T-helper 17 cell (primary cell): Measurements from ENCODE around the gene SND1. TPM values are rescaled to one million over a fixed set of nuclear protein-coding genes. Genes with fewer than 3 reads are reported as not detected.

Experiments
- ATAC-seq: fragments of 150-1000 bp; cut with Tn5 transposase; 2 replicates; pipeline ENCODE4 v1.10.0; 2021; ENCODE audit warnings: mild to moderate bottlenecking, moderate library complexity
- DNase-seq, 3 donors: peaks; one replicate each; pipeline versions ENCODE4 v3.0.0 to v3.0.0-alpha.2; 2020 to 2021
- H3K9me3 ChIP-seq: one replicate; pipeline ENCODE4 v1.7.0; 2013; ENCODE audit warnings: low read length, mild to moderate bottlenecking; ENCODE audit not compliant: control insufficient read depth, poor library complexity, severe bottlenecking
- H3K27ac Mint-ChIP-seq: one replicate; pipeline ENCODE4 v1.8.0; 2022; ENCODE audit warnings: mild to moderate bottlenecking, moderate library complexity, mixed read lengths
- H3K27me3 Mint-ChIP-seq: one replicate; pipeline ENCODE4 v1.8.0; 2022; ENCODE audit warnings: mixed read lengths
- H3K36me3 Mint-ChIP-seq: one replicate; pipeline ENCODE4 v1.8.0; 2022; ENCODE audit warnings: low read depth, mixed read lengths
- H3K4me1 Mint-ChIP-seq: one replicate; pipeline ENCODE4 v1.8.0; 2022; ENCODE audit warnings: mild to moderate bottlenecking, mixed read lengths
- H3K4me3 Mint-ChIP-seq: one replicate; pipeline ENCODE4 v1.8.0; 2022; ENCODE audit warnings: mild to moderate bottlenecking, moderate library complexity, mixed read lengths
- total RNA-seq, 4 donors: library from RNA in 2 of 4; stranded (reverse) in 2 of 4; gene quantifications; one replicate each; pipeline ENCODE4 v1.2.3 and lab custom pipeline; 2022 to 2026

The SND1 gene
- total RNA-seq, 2 donors from 2014 or later: 201 to 208 TPM

DNA sequence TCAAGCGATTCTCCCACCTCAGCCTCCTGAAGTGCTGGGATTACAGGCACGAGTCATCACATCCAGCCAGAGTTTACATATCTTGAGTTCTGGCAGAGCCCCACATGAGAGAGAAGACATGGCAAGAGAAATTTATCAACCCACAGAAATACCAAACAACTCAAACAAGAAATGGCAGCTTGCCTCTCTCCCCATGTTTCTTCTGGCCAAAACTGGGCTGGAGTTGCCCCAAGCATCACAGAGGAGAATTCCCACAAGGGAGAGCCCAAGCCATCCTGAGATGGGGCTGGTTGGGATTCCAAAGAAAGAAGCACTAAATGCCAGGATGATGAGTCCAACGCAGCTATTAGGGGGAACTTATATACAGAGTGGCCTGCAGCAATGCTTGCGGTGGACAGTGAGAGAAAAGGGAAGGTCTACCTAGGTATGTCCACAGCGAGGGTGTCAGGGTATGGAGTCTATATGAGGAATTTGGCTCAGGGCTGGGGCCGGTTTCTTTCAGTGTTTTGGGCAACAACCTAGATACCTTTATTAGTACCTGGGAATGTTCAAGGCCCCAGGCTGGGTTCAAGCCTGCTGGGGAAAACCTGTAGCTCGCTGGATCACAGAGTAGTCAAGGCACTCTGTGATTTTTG, 19.6 kb upstream of the SND1 start:
- Mint-ChIP-seq H3K4me3 (no peak overlapping the region), H3K27me3 (peaks cover 57% of the 10 kb centered on the region), H3K27ac (no peak overlapping the region), H3K36me3 (peaks cover 4% of the 10 kb centered on the region), H3K4me1 (peaks cover 3% of the 10 kb centered on the region)
- no peaks in the 10 kb centered on the region for H3K9me3 ChIP-seq
- no peak for DNase-seq
- ATAC-seq: no peak

DNA sequence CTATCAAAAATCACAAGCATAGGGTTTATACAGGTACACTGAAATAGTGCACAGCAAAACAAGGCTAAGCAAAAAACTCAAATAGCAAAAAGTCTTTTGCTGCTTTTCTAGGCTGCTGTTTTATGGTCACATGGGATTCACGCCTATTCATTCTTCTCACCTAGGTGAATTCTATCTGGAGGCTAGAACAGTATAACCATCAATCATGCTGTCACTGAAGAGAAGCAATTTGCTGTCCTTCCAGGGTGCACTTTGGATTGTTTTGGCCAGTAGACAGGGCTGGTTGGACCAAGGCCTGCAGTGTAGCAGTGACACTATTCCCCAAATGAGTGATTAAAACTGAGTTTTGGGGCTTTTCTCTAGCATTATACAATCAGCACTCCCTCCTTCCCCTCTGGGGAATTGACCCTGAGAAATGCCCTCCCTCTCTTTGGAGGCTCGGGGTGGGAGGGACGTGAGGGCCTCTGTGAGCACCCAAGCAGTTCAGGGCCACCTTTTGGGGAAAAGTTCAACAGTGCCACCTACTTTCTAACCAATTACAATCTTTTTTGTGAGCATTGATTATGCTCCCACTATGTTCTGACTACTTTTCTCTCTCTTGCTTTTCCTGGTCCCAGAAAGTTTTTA, 16.2 kb upstream of the SND1 start:
- Mint-ChIP-seq H3K4me1 (no peaks in the 10 kb centered on the region), H3K36me3 (peaks cover 6% of the 10 kb centered on the region), H3K4me3 (no peak overlapping the region), H3K27ac (no peak overlapping the region), H3K27me3 (peaks cover 87% of the 10 kb centered on the region)
- DNase-seq: no peak
- no peaks in the 10 kb centered on the region for H3K9me3 ChIP-seq
- no peak for ATAC-seq

DNA sequence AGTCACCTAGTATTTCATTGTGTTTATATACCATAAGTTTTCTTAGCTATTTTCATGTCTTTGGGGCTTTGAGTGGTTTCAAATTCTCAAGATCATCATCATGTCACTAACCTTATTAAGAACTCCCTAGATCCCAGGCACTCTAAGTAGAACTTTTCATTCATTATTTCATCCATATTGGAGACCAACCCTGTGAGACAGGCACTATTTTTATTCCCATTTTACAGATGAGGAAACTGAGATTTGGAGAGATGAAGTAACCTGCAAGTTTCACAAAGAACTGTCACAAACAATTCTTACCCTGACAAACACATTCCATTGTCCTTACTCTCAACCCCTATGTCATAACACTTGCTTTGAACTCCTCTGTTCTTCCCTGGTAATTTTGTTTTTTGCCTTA, 13.8 kb upstream of the SND1 start:
- no peaks in the 10 kb centered on the region for H3K9me3 ChIP-seq
- ATAC-seq (no peak), DNase-seq (no peak)
- H3K36me3 Mint-ChIP-seq: peaks cover 6% of the 10 kb centered on the region
- no peaks in the 10 kb centered on the region for H3K4me1 Mint-ChIP-seq
- no peak overlapping the region for H3K4me3 Mint-ChIP-seq
- peaks cover 71% of the 10 kb centered on the region for H3K27me3 Mint-ChIP-seq
- no peak overlapping the region for H3K27ac Mint-ChIP-seq

DNA sequence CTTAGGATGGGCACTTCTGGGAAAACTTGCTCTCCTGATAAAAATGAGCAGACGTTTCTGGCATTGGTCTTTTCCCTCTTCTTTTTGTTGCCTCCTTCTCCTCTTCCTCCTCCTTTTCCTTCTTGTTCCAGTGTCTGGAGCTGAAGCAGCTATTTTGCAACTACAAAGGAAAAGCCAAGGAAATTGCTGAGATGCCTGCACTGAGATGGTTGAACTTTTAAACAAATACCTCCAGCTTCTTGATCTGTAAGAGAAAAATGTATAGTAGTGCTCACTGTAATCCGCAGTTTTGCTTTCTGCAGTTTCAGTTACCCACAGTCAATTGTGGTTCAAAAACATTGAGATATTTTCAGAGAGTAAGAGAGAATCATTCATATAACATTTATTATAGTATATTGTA, 7.5 kb upstream of the SND1 start:
- Mint-ChIP-seq H3K36me3 (peaks cover 3% of the 10 kb centered on the region), H3K27me3 (peaks cover 33% of the 10 kb centered on the region), H3K4me3 (no peak overlapping the region), H3K27ac (no peak overlapping the region), H3K4me1 (no peaks in the 10 kb centered on the region)
- no peaks in the 10 kb centered on the region for H3K9me3 ChIP-seq
- DNase-seq (no peak), ATAC-seq (no peak)

DNA sequence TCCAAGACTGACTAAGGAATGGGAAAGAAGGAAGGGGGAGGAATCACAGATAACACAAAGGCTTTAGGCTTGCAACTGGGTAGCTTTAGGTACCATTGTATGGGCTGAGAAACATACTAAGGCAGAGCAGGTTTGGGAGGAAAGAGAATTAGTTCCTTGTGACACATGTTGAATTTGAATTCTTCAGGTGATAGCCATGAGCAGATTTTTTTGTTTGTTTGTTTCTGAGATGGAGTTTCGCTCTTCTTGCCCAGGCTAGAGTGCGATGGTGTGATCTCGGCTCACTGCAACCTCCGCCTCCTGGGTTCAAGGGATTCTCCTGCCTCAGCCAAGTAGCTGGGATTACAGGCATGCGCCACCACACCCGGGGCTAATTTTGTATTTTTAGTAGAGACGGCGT, 4.4 kb upstream of the SND1 start:
- Mint-ChIP-seq H3K27me3 (peaks cover 17% of the 10 kb centered on the region), H3K27ac (no peak overlapping the region), H3K4me3 (no peak overlapping the region), H3K4me1 (peaks cover 15% of the 10 kb centered on the region), H3K36me3 (peaks cover 3% of the 10 kb centered on the region)
- H3K9me3 ChIP-seq: no peaks in the 10 kb centered on the region
- ATAC-seq (no peak), DNase-seq (no peak)

DNA sequence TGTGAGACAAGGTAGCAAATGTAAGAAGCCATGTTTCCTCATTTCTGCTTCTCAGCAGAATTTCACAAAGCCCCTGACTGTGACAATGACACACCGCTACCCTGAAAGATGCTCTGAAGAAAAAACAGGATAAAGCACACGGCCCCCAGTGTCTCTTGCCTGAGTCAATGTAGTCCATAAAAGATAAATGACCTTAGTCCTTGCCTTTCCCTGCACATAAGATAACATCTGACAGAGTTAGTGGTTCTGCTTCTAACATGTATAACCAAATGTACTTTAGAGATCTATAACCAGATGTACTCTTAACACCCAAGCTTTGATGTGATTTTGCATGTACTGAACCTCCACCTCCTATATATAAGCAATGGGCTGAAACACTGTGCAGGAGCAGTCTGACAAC, 3.0 kb upstream of the SND1 start:
- no peak for DNase-seq
- H3K4me1 Mint-ChIP-seq: peaks cover 27% of the 10 kb centered on the region
- peaks cover 3% of the 10 kb centered on the region for H3K36me3 Mint-ChIP-seq
- H3K9me3 ChIP-seq: no peaks in the 10 kb centered on the region
- peaks cover 11% of the 10 kb centered on the region for H3K27me3 Mint-ChIP-seq
- no peak overlapping the region for H3K27ac Mint-ChIP-seq
- ATAC-seq: no peak
- H3K4me3 Mint-ChIP-seq: no peak overlapping the region

DNA sequence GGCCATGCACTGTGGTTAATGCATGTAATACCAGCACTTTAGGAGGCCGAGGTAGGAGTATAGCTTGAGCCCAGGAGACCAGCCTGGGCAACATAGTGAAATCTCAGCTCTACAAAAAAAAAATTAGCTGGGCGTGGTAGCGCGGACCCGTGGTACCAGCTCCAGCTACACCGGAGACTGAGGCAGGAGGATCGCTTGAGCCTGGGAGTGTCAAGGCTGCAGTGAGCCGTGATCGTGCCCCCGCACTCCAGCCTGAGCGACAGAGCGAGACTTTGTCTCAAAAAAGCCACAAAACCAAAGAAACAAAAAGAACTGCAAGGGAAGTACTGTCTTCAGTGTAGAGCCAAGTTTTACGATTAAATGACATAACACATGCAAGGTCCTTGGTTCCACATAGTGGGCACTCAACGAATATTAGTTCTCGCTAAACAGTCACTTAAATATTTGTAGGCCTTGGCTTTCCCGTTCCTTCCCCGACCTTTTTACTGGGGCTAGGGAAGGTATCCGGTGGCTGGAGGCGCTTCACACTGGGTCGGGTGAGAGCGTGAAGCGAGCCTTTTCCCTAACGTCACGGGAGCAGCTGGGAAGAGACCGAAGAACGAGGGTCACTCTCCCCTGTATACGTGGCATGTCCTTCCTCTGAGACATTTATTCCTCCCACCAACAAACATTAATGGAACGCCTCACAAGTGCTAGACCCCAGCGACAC, 993 bp upstream of the SND1 start:
- no peak for ATAC-seq
- Mint-ChIP-seq H3K27ac (no peak overlapping the region), H3K36me3 (peaks cover 5% of the 10 kb centered on the region), H3K4me3 (peak overlapping the region; percentile 100), H3K27me3 (peaks cover 5% of the 10 kb centered on the region), H3K4me1 (peaks cover 45% of the 10 kb centered on the region)
- H3K9me3 ChIP-seq: no peaks in the 10 kb centered on the region
- DNase-seq: no peak

DNA sequence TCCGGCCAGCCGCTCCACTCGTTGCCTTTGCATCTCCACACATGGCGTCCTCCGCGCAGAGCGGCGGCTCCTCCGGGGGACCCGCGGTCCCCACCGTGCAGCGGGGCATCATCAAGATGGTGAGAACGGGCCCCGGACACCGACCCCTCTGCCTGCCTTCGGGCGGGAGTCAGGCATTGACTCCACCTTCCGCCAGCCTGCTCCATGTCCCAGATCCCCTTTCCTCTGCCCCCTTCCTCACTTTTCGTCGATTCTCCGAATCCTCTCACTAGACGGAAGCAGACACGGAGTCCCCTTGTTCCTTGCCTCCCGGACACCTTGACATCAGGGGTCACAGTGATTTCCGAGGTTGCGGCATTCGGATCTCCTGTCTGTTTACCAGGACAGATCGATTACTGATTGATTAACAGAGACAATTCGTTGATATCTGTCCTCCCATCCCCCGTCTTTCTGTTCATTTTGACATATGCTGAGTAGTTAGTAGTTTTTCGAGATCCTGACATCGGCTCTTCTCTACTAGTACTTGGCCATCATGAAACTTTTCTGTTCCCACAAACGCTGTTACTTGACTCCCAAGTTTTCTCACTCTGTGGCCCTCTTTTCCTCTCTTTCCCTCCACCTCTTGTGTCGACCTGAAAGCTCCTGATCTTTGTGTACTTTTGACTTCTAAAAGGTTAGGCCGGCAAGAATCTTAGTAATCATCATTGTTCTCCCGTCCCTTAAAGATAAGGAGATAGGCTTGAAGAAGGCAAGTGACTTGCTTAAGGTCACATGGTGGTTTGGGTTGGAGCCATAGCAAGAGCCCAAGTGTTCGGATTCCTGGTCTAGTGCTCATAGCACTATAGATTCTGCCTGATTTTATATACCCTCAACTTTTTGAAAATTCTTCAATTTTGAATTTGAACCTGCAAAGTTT, 597 bp downstream of the SND1 start:
- Mint-ChIP-seq H3K27ac (no peak overlapping the region), H3K27me3 (no peaks in the 10 kb centered on the region), H3K4me3 (peak overlapping the region; percentile 100), H3K36me3 (peaks cover 7% of the 10 kb centered on the region), H3K4me1 (peaks cover 53% of the 10 kb centered on the region)
- ATAC-seq: peak; percentile 22
- H3K9me3 ChIP-seq: no peaks in the 10 kb centered on the region
- no peak for DNase-seq

DNA sequence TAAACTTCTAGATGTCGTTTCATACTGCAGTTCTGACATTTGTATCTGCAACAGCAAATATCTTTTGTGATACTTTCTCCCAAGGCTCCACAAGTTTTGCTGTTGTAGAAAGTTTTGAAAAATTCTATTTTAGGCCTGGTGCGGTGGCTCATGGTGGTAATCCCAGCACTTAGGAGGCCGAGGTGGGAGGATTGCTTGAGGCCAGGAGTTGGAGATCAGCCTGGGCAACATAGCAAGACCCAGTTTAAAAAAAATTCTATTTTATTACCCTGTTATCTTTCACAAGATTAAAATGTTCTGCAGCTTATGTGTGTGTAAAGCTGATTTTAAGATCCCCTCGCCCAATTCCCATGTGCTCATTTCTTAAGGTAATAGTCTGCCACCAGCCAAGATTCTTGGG, 1.4 kb downstream of the SND1 start:
- peak overlapping the region; percentile 100 for H3K4me3 Mint-ChIP-seq
- no peaks in the 10 kb centered on the region for H3K9me3 ChIP-seq
- DNase-seq (no peak), ATAC-seq (no peak)
- H3K36me3 Mint-ChIP-seq: peaks cover 7% of the 10 kb centered on the region
- no peak overlapping the region for H3K27ac Mint-ChIP-seq
- no peaks in the 10 kb centered on the region for H3K27me3 Mint-ChIP-seq
- peaks cover 56% of the 10 kb centered on the region for H3K4me1 Mint-ChIP-seq

DNA sequence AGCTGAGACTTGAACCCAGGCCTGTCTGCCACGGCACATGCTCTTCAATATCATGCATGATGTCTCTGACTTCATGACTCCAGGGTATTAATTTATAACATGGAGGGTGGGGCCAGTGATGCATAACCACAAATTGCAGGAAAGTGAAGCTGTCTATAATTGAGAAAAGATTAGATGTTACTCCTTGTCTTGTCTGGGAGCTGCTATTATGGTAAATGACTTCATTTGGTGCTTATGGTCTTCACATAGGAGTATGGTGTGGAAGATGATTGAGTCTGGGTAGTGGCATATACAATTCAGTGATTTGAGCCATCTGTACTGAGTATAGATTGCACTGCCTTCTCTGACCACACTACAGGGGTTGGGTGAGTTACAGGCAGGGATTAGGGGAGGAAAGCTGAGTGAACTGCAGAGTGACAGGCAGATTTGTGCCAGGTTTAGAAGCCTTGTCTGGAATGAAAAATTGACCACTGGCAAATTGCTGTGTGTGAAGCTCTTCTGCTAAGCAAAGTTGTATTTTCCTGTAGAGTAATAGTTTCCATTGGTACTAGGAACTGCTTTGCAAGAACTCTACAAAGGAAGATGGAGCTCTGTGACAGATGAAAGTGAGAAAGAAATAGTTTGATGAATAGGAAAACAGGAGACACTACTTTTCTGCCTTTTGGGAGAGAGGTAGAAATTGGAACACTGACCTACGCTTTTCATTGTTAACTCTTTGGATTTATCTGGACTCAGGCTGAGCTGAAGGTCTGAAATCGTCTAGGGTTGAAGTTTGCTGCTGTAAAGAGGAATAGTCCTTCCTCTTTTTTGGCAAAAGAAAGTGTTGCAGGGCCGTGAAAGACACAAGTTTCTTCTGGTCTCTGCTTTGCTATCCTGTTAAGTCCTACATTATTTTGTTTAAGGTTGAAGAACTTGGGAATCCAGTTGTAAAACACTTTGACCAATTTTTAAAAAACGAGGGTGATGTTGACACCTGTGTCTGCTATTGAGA, 2.7 kb downstream of the SND1 start:
- Mint-ChIP-seq H3K27ac (no peak overlapping the region), H3K4me1 (peaks cover 63% of the 10 kb centered on the region), H3K4me3 (peak overlapping the region; percentile 100), H3K27me3 (no peaks in the 10 kb centered on the region), H3K36me3 (peaks cover 7% of the 10 kb centered on the region)
- no peaks in the 10 kb centered on the region for H3K9me3 ChIP-seq
- DNase-seq (no peak), ATAC-seq (no peak)

DNA sequence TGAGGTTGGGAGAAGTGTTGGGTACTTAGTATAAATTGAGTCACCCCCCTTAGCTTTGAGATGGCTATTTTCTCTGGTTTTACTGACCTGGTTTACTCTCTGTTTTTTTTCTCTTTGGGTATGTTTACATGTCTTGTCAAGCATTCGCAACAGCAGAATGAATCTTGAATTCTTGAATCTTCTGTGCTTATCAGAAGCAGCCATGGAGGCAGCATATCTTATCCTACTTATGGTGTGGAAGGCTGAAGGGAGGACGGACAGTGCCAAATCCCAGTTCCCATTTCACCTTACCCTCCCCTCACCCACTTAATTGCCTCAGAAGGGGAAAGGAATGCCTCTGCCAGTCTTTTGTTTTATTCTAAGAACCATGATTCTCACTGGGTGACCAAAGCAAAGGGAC, 3.7 kb downstream of the SND1 start:
- Mint-ChIP-seq H3K4me1 (peaks cover 72% of the 10 kb centered on the region), H3K36me3 (peaks cover 7% of the 10 kb centered on the region), H3K27ac (no peak overlapping the region), H3K27me3 (no peaks in the 10 kb centered on the region), H3K4me3 (no peak overlapping the region)
- no peak for ATAC-seq
- no peaks in the 10 kb centered on the region for H3K9me3 ChIP-seq
- DNase-seq: no peak

DNA sequence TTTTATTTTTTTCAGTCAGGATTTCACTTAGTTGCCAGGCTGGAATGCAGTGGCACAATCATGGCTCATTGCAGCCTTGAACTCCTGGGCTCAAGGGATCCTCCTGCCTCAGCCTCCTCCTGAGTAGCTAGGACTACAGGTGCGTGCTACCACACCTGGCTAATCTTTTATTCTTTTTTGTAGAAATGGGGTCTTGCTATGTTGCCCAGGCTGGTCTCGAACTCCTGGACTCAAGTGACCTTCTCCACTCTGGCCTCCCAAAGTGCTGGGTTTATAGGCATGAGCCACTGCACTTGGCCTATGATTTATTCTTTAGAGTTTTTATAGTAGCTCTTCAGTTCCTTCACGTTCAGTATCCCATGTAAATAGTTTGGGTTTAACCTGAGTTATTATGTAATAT, 5.5 kb downstream of the SND1 start:
- Mint-ChIP-seq H3K27me3 (no peaks in the 10 kb centered on the region), H3K4me3 (no peak overlapping the region), H3K4me1 (peaks cover 70% of the 10 kb centered on the region), H3K36me3 (peaks cover 8% of the 10 kb centered on the region), H3K27ac (no peak overlapping the region)
- H3K9me3 ChIP-seq: no peaks in the 10 kb centered on the region
- no peak for ATAC-seq
- no peak for DNase-seq
